ENCODE measurements around the gene CRNKL1.

The CRNKL1 gene

GRCh38 chr20:20060234-20060998 is 8.2 kb upstream of the CRNKL1 start:
- no peak for DNase-seq

- no peak for DNase-seq
Observed at GRCh38 chr20:20051767-20052073, 546 bp downstream of the CRNKL1 start.

GRCh38 chr20:20039752-20040387 is 12.4 kb downstream of the CRNKL1 start:
- DNase-seq, result no peak

- no peak for DNase-seq
Observed at GRCh38 chr20:20038586-20038985, 13.7 kb downstream of the CRNKL1 start.

GRCh38 chr20:20037960-20038359 is 14.3 kb downstream of the CRNKL1 start:
- DNase-seq, result no peak

- no peak for DNase-seq
Observed at GRCh38 chr20:20036756-20037155, 15.5 kb downstream of the CRNKL1 start.

- no peak for DNase-seq
Observed at GRCh38 chr20:20034486-20034885, 17.8 kb downstream of the CRNKL1 start.

GRCh38 chr20:20031790-20032189 is 20.5 kb downstream of the CRNKL1 start:
- no peak for DNase-seq

GRCh38 chr20:20027284-20027683 is 25.0 kb downstream of the CRNKL1 start:
- DNase-seq, result no peak

- DNase-seq, result no peak
Observed at GRCh38 chr20:20024942-20025341, 27.3 kb downstream of the CRNKL1 start.

- DNase-seq, result no peak
Observed at GRCh38 chr20:20023395-20023794, 28.9 kb downstream of the CRNKL1 start.

GRCh38 chr20:20022498-20022897 is 29.8 kb downstream of the CRNKL1 start:
- no peak for DNase-seq

- no peak for DNase-seq
Observed at GRCh38 chr20:20021835-20022234, 30.4 kb downstream of the CRNKL1 start.

GRCh38 chr20:20020908-20021307 is 31.4 kb downstream of the CRNKL1 start:
- DNase-seq, result no peak

- DNase-seq, result no peak
Observed at GRCh38 chr20:20019123-20019522, 33.1 kb downstream of the CRNKL1 start.

GRCh38 chr20:20018366-20018765 is 33.9 kb downstream of the CRNKL1 start:
- no peak for DNase-seq

GRCh38 chr20:20017844-20018185 is 34.5 kb downstream of the CRNKL1 start:
- no peak for DNase-seq

- DNase-seq, result peak; percentile 90
Observed at GRCh38 chr20:20017001-20017843, 35.0 kb downstream of the CRNKL1 start, which contains the start of gene NAA20. TSS of gene NAA20 (plus strand) at chr20:20017362. CDS start at chr20:20017397, 35 bp downstream.

GRCh38 chr20:20014659-20015058 is 37.6 kb downstream of the CRNKL1 start:
- DNase-seq, result no peak

- DNase-seq, result no peak
Observed at GRCh38 chr20:20012541-20012940, 39.7 kb downstream of the CRNKL1 start.

- no peak for DNase-seq
Observed at GRCh38 chr20:20010639-20011500, 41.4 kb downstream of the CRNKL1 start.

- DNase-seq, result no peak
Observed at GRCh38 chr20:20009784-20010253, 42.4 kb downstream of the CRNKL1 start.

GRCh38 chr20:20005342-20005741 is 46.9 kb downstream of the CRNKL1 start:
- no peak for DNase-seq

Measured in activated T-cell treated with anti-CD3 and anti-CD28 coated beads, Interleukin-2, amount 50 U/mL, for 1 hour (primary cell).